ENCODE data around the gene ANTXR1.
A peak's percentile ranks its signal among the peaks of the same experiment; 100 is the strongest.
"Not testable (repeated sequence)": the region's sequence is repeated elsewhere in the genome, so short reads cannot be mapped to it uniquely, and the experiment has no call there.

The ANTXR1 gene

DNA sequence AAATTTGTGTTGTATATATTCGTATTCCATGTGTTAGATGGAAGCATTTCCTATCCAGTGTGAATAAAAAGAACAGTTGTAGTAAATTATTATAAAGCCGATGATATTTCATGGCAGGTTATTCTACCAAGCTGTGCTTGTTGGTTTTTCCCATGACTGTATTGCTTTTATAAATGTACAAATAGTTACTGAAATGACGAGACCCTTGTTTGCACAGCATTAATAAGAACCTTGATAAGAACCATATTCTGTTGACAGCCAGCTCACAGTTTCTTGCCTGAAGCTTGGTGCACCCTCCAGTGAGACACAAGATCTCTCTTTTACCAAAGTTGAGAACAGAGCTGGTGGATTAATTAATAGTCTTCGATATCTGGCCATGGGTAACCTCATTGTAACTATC, 235.3 kb downstream of the ANTXR1 start:
- Mint-ChIP-seq H3K27me3 (peaks cover 23% of the 10 kb centered on the region), H3K9me3 (no peaks in the 10 kb centered on the region), H3K4me1 (no peaks in the 10 kb centered on the region), H3K4me3 (no peak overlapping the region), H3K27ac (no peak overlapping the region), H3K36me3 (no peaks in the 10 kb centered on the region)
- ATAC-seq: no peak

DNA sequence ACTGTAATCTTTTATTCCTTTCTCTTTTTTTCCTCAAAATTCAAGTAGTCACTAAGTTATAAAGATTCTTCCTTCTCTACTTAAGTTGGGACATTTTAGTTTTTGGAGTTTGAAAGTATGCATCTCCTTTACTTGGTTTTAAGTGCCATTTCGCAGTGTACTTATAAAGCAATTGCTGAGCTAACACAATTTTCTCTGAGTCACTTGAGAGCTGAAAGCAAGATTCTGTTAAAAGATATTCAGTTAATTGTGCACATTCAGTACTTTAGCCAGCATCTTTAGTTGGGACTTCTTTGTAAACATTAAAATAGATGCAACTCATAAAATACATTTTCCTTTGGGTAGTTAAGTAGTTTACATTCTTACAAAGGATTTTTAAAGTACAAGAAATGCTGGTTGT, 238.0 kb downstream of the ANTXR1 start:
- H3K4me3 Mint-ChIP-seq: no peak overlapping the region
- no peaks in the 10 kb centered on the region for H3K36me3 Mint-ChIP-seq
- no peak for ATAC-seq
- H3K27ac Mint-ChIP-seq: no peak overlapping the region
- no peaks in the 10 kb centered on the region for H3K9me3 Mint-ChIP-seq
- H3K4me1 Mint-ChIP-seq: no peaks in the 10 kb centered on the region
- peaks cover 34% of the 10 kb centered on the region for H3K27me3 Mint-ChIP-seq

GRCh38 chr2:69251943-69252342, 239.0 kb downstream of the ANTXR1 start:
- Mint-ChIP-seq H3K36me3 (no peaks in the 10 kb centered on the region), H3K4me1 (no peaks in the 10 kb centered on the region), H3K4me3 (no peak overlapping the region), H3K9me3 (no peaks in the 10 kb centered on the region), H3K27me3 (peaks cover 32% of the 10 kb centered on the region), H3K27ac (no peak overlapping the region)
- ATAC-seq: no peak

- H3K36me3 Mint-ChIP-seq: no peaks in the 10 kb centered on the region
- no peak overlapping the region for H3K27ac Mint-ChIP-seq
- no peaks in the 10 kb centered on the region for H3K4me1 Mint-ChIP-seq
- H3K4me3 Mint-ChIP-seq: no peak overlapping the region
- ATAC-seq: no peak
- peaks cover 27% of the 10 kb centered on the region for H3K27me3 Mint-ChIP-seq
- H3K9me3 Mint-ChIP-seq: peaks cover 3% of the 10 kb centered on the region
Observed at GRCh38 chr2:69253112-69253511, 240.1 kb downstream of the ANTXR1 start.

- no peak overlapping the region for H3K27ac Mint-ChIP-seq
- no peak for ATAC-seq
- H3K9me3 Mint-ChIP-seq: peaks cover 8% of the 10 kb centered on the region
- H3K36me3 Mint-ChIP-seq: no peaks in the 10 kb centered on the region
- peaks cover 27% of the 10 kb centered on the region for H3K27me3 Mint-ChIP-seq
- H3K4me3 Mint-ChIP-seq: no peak overlapping the region
- H3K4me1 Mint-ChIP-seq: no peaks in the 10 kb centered on the region
Observed at GRCh38 chr2:69253611-69254301, 240.8 kb downstream of the ANTXR1 start.

DNA sequence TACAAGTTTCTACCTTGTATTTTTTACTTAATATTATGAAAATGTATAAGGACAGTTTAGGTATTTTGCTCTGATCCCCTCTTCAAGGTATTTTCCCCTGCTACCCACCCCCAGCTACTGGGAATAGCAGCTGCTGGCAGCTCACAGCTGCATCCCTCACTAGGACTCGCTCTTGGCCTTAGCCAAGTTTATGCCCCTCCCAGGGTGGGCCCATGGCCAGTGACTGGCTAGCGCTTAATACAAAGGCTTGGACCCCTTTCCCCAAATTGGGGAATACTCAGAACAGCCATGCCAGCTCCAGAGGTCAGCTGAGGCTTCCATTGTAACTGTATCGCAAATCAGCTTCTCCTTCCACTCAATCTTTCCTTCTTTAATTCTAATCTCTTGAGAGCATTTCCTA, 242.8 kb downstream of the ANTXR1 start:
- no peak for ATAC-seq
- no peaks in the 10 kb centered on the region for H3K4me1 Mint-ChIP-seq
- no peak overlapping the region for H3K27ac Mint-ChIP-seq
- H3K27me3 Mint-ChIP-seq: peaks cover 27% of the 10 kb centered on the region
- no peak overlapping the region for H3K4me3 Mint-ChIP-seq
- no peaks in the 10 kb centered on the region for H3K36me3 Mint-ChIP-seq
- peaks cover 19% of the 10 kb centered on the region for H3K9me3 Mint-ChIP-seq

DNA sequence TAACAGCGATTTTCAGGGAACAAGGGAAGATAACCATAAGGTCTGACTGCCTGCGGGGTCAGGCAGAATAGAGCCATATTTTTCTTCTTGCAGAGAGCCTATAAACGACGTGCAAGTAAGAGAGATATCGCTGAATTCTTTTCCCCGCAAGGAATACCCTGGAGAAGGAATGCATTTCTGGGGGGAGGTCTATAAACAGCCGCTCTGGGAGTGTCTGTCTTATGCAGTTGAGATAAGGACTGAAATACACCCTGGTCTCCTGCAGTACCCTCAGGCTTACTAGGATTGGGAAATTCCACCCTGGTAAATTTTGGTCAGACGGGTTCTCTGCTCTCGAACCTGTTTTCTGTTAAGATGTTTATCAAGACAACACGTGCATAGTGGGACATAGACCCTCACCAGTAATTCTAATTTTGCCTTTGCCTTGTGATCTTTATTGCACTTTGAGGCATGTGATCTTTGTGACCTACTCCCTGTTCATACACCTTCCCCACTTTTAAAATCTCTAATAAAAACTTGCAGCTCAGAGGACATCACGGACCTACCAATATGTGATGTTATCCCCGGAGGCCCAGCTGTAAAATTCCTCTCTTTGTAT, 247.1 kb downstream of the ANTXR1 start:
- peaks cover 36% of the 10 kb centered on the region for H3K27me3 Mint-ChIP-seq
- H3K27ac Mint-ChIP-seq, H3K36me3 Mint-ChIP-seq, ATAC-seq, H3K4me3 Mint-ChIP-seq, H3K4me1 Mint-ChIP-seq: not testable (repeated sequence)
- H3K9me3 Mint-ChIP-seq: peaks cover 23% of the 10 kb centered on the region

- Mint-ChIP-seq H3K9me3 (peaks cover 23% of the 10 kb centered on the region), H3K36me3 (no peaks in the 10 kb centered on the region), H3K27me3 (peaks cover 39% of the 10 kb centered on the region), H3K27ac (no peak overlapping the region), H3K4me1 (no peaks in the 10 kb centered on the region), H3K4me3 (no peak overlapping the region)
- no peak for ATAC-seq
Observed at GRCh38 chr2:69260666-69261065, 247.7 kb downstream of the ANTXR1 start.

DNA sequence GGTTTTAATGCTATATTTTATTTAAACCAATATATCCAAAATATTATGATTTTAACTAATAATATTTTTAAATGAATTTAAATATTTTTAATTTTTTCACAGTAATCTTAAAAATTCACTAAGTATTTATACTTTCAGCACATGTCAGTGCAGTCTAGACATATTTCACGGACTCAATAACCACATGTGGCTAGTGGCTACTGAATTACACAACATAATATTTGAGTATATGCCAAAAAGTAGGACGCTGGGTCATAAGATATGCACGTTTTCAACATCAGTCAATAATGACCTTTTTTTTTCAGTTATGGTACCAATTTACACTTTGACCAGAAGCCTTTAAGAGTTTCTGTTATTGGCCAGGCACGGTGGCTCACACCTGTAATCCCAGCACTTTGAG, 256.4 kb downstream of the ANTXR1 start:
- Mint-ChIP-seq H3K36me3 (no peaks in the 10 kb centered on the region), H3K9me3 (no peaks in the 10 kb centered on the region), H3K4me3 (no peak overlapping the region), H3K27ac (no peak overlapping the region), H3K27me3 (peaks cover 67% of the 10 kb centered on the region), H3K4me1 (no peaks in the 10 kb centered on the region)
- ATAC-seq: no peak

DNA sequence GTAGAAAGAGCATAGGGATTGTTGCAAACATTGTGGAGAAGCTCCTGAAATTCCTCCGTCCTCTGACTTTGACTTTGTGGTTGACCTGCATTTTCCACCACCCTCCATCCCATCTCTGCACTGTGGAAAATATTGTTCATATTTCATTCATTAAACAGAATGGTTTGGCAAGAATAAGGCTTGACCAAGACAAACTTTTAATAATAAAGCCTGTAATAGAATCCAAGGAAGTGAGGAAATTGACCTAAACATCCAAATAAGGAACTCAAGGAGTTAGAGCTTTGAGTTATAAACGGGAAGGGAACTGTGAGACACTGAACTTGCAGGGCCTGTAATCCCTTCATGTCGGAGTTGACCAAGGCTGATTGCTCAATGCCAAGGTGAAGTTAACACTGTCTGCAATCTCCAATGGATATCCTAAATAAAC, 258.9 kb downstream of the ANTXR1 start:
- no peak for ATAC-seq
- Mint-ChIP-seq H3K27ac (no peak overlapping the region), H3K36me3 (no peaks in the 10 kb centered on the region), H3K4me3 (no peak overlapping the region), H3K9me3 (no peaks in the 10 kb centered on the region), H3K4me1 (no peaks in the 10 kb centered on the region), H3K27me3 (peaks cover 66% of the 10 kb centered on the region)

DNA sequence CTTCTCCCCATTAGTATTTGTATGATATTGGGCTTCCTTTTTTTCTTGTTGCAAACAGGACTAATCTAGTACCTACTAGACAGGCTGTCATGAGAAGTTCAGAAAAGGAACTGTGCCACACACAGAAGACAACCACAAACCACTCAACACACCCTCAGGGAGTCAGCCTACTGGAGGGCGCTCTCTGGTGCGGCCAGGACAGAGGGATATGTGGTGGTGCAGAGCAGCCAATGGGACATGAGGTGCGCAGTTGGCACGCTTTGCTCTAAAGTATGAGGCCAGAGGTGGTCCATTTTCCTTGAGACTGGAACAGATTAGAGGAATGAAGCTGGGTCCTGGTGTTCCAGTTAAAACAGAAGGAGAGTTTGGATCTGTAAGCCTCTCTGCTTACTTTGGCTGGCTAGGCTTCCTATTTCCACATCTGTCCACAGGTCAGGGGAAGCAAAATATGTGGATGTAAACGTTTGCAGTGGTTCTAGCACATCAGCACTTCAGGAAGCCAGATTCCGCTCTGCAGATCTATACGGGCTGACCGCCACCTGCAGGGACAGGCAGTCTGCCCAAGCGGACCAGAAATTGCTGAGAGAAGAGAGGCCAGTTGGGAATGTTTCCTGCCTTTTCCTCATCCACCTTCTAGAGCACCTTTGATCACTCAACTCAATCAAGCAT, 260.0 kb downstream of the ANTXR1 start:
- Mint-ChIP-seq H3K4me1 (no peaks in the 10 kb centered on the region), H3K36me3 (no peaks in the 10 kb centered on the region), H3K27ac (no peak overlapping the region), H3K4me3 (no peak overlapping the region), H3K27me3 (peaks cover 61% of the 10 kb centered on the region), H3K9me3 (no peaks in the 10 kb centered on the region)
- peak; percentile 63 for ATAC-seq

- H3K4me1 Mint-ChIP-seq: no peaks in the 10 kb centered on the region
- no peak overlapping the region for H3K27ac Mint-ChIP-seq
- ATAC-seq: no peak
- peaks cover 39% of the 10 kb centered on the region for H3K27me3 Mint-ChIP-seq
- H3K4me3 Mint-ChIP-seq: no peak overlapping the region
- H3K9me3 Mint-ChIP-seq: no peaks in the 10 kb centered on the region
- H3K36me3 Mint-ChIP-seq: no peaks in the 10 kb centered on the region
Observed at GRCh38 chr2:69275490-69275889, 262.5 kb downstream of the ANTXR1 start.

GRCh38 chr2:69278366-69278765, 265.4 kb downstream of the ANTXR1 start:
- no peak for ATAC-seq
- no peaks in the 10 kb centered on the region for H3K4me1 Mint-ChIP-seq
- peaks cover 25% of the 10 kb centered on the region for H3K27me3 Mint-ChIP-seq
- no peaks in the 10 kb centered on the region for H3K36me3 Mint-ChIP-seq
- H3K27ac Mint-ChIP-seq: no peak overlapping the region
- no peaks in the 10 kb centered on the region for H3K9me3 Mint-ChIP-seq
- H3K4me3 Mint-ChIP-seq: no peak overlapping the region

DNA sequence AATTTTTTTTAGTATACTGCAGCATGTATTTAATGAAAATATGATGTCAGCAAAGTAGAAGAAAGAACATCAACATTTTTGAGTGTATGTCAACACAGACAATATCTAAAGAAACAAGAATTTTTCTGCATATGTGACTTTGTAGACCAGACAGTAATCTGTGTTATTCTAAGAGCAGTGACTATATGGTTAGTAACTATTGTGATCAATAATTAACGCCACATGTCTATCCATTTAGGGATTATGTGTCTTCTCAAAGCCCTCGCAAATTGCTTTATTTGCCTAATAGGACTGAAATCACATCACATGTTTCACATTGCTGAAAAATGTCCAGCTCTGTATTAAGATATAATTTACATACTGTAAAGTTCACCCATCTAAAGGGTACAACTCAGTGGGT, 266.2 kb downstream of the ANTXR1 start:
- Mint-ChIP-seq H3K36me3 (no peaks in the 10 kb centered on the region), H3K9me3 (no peaks in the 10 kb centered on the region), H3K4me1 (no peaks in the 10 kb centered on the region), H3K27me3 (peaks cover 16% of the 10 kb centered on the region), H3K27ac (no peak overlapping the region), H3K4me3 (no peak overlapping the region)
- ATAC-seq: no peak

- H3K4me1 Mint-ChIP-seq: no peaks in the 10 kb centered on the region
- no peak overlapping the region for H3K27ac Mint-ChIP-seq
- ATAC-seq: no peak
- peaks cover 7% of the 10 kb centered on the region for H3K27me3 Mint-ChIP-seq
- no peaks in the 10 kb centered on the region for H3K36me3 Mint-ChIP-seq
- no peaks in the 10 kb centered on the region for H3K9me3 Mint-ChIP-seq
- no peak overlapping the region for H3K4me3 Mint-ChIP-seq
Observed at GRCh38 chr2:69279931-69280681, 267.1 kb downstream of the ANTXR1 start.

Data from stimulated activated memory B cell treated with anti-CD40 and anti-IgM and Interleukin-4, amounts not matched to agents 10 μg/mL and 1 μg/mL and 100 μg/mL, for 72 hours (primary cell).